ENCODE data around the gene ASXL1. TPM values are rescaled to one million over a fixed set of nuclear protein-coding genes. Genes with fewer than 3 reads are reported as not detected.

ASXL1 gene
- polyA plus RNA-seq, 1 of the 3 experiments (the other 2 are of a cell fraction): 36.6 TPM

GRCh38 chr20:32416206-32416605 is 58.1 kb downstream of the ASXL1 start:
- TF ChIP-seq RAD21 (IDR thresholded peaks at IDR 0.05; ENCODE audit: low read length) (no peak), NRF1 (IDR thresholded peaks at IDR 0.05; ENCODE audit: low read depth, low read length) (no peak)
- peaks cover 96% of the 10 kb centered on the region for H3K79me2 ChIP-seq (ENCODE audit: insufficient read depth)
- no peak overlapping the region for H3K9ac ChIP-seq
- ChIA-PET POLR2A (interaction anchor here (1.1 kb wide), 1 partner anchor 8 kb away, joined by 3 read pairs; no protein-coding TSS in a partner anchor), CTCF (interaction anchor here (1.1 kb wide), 1 partner anchor 17 kb away, joined by 4 read pairs; no protein-coding TSS in a partner anchor)
- H3K4me2 ChIP-seq: no peak overlapping the region
- DNase-seq: no peak
- 80% methylated on average over 2 of the region's 2 CpGs for WGBS (ENCODE audit: low lambda C conversion rate)
- H3K4me1 ChIP-seq (ENCODE audit: control insufficient read depth in 1 of 2, insufficient read depth in 2 of 2, low read depth in 1 of 2, low read length in 1 of 2): no peaks in the 10 kb centered on the region
- no peak overlapping the region for H3K4me3 ChIP-seq (ENCODE audit: low read depth in 2 of 2, low read length in 1 of 2)
- peaks cover 49% of the 10 kb centered on the region for H4K20me1 ChIP-seq (ENCODE audit: insufficient read depth)
- H3K36me3 ChIP-seq (replicated peaks in 1 of 2; ENCODE audit: control insufficient read depth in 1 of 2, insufficient read depth in 2 of 2, low read length in 1 of 2): peaks cover 0 to 27% of the 10 kb centered on the region in 2 experiments
- H3K27me3 ChIP-seq (ENCODE audit: insufficient read depth): no peaks in the 10 kb centered on the region
- no peak overlapping the region for H3K27ac ChIP-seq (ENCODE audit: low read depth in 2 of 2, low read length in 1 of 2)
- H3K9me2 ChIP-seq: no peaks in the 10 kb centered on the region
- H3F3A ChIP-seq (replicated peaks; ENCODE audit: insufficient read depth): peaks cover 9% of the 10 kb centered on the region
- H3K9me3 ChIP-seq: no peaks in the 10 kb centered on the region
- no peak overlapping the region for H2AFZ ChIP-seq (ENCODE audit: low read depth)

DNA sequence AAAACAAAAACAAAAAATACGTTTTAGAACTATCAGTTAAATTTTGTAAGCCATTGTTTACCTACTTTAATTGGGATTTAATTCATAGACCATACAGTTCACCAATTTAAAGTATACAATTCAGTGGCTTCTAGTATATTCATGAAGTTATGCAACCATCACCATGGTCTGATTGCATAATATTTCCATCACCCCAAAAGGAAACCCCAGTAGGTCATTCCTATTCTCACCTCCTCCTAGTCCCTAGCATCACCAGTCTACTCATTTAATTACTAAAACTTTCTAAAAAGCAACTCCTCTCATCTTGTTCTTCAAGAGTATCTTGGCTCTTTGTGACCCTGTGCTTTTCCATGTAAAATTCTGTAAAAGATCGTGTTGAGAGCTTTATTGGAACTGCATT is 60.2 kb downstream of the ASXL1 start:
- POLR2A ChIA-PET: interaction anchor here (0.7 kb wide), 1 partner anchor 10 kb away, joined by 3 read pairs; no protein-coding TSS in a partner anchor
- H3K9me3 ChIP-seq: no peaks in the 10 kb centered on the region
- peaks cover 0 to 16% of the 10 kb centered on the region in 2 experiments for H3K36me3 ChIP-seq (replicated peaks in 1 of 2; ENCODE audit: control insufficient read depth in 1 of 2, insufficient read depth in 2 of 2, low read length in 1 of 2)
- H3K4me2 ChIP-seq: no peak overlapping the region
- H3K4me3 ChIP-seq (ENCODE audit: low read depth in 2 of 2, low read length in 1 of 2): no peak overlapping the region
- CTCF ChIA-PET: no interaction called here
- peaks cover 41% of the 10 kb centered on the region for H4K20me1 ChIP-seq (ENCODE audit: insufficient read depth)
- no peaks in the 10 kb centered on the region for H3K9me2 ChIP-seq
- no peaks in the 10 kb centered on the region for H3K4me1 ChIP-seq (ENCODE audit: control insufficient read depth in 1 of 2, insufficient read depth in 2 of 2, low read depth in 1 of 2, low read length in 1 of 2)
- TF ChIP-seq, protein P1, sequence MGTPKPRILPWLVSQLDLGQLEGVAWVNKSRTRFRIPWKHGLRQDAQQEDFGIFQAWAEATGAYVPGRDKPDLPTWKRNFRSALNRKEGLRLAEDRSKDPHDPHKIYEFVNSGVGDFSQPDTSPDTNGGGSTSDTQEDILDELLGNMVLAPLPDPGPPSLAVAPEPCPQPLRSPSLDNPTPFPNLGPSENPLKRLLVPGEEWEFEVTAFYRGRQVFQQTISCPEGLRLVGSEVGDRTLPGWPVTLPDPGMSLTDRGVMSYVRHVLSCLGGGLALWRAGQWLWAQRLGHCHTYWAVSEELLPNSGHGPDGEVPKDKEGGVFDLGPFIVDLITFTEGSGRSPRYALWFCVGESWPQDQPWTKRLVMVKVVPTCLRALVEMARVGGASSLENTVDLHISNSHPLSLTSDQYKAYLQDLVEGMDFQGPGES (IDR thresholded peaks at IDR 0.05; ENCODE audit: low read depth, low read length): no peak
- TF ChIP-seq MEF2A (IDR thresholded peaks at IDR 0.05; ENCODE audit: borderline replicate concordance, low read depth) (no peak), USF2 (IDR thresholded peaks at IDR 0.05; ENCODE audit: borderline replicate concordance, low read depth, low read length) (no peak), MXI1 (IDR thresholded peaks at IDR 0.05; ENCODE audit: low read depth, low read length) (no peak), GATA2 (CRISPR knock-in tag; IDR thresholded peaks at IDR 0.05) (no peak), ZBTB33 (IDR thresholded peaks at IDR 0.05; ENCODE audit: borderline replicate concordance, low read depth) (no peak), NRF1 (IDR thresholded peaks at IDR 0.05; ENCODE audit: low read depth, low read length) (no peak), TCF12 (IDR thresholded peaks at IDR 0.05) (no peak)
- TF ChIP-seq, protein P2, sequence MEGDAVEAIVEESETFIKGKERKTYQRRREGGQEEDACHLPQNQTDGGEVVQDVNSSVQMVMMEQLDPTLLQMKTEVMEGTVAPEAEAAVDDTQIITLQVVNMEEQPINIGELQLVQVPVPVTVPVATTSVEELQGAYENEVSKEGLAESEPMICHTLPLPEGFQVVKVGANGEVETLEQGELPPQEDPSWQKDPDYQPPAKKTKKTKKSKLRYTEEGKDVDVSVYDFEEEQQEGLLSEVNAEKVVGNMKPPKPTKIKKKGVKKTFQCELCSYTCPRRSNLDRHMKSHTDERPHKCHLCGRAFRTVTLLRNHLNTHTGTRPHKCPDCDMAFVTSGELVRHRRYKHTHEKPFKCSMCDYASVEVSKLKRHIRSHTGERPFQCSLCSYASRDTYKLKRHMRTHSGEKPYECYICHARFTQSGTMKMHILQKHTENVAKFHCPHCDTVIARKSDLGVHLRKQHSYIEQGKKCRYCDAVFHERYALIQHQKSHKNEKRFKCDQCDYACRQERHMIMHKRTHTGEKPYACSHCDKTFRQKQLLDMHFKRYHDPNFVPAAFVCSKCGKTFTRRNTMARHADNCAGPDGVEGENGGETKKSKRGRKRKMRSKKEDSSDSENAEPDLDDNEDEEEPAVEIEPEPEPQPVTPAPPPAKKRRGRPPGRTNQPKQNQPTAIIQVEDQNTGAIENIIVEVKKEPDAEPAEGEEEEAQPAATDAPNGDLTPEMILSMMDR (IDR thresholded peaks at IDR 0.05): no peak
- H3F3A ChIP-seq (replicated peaks; ENCODE audit: insufficient read depth): peaks cover 9% of the 10 kb centered on the region
- no peak overlapping the region for H2AFZ ChIP-seq (ENCODE audit: low read depth)
- no peak for DNase-seq
- no peak overlapping the region for H3K9ac ChIP-seq
- H3K79me2 ChIP-seq (ENCODE audit: insufficient read depth): peaks cover 96% of the 10 kb centered on the region
- no peak overlapping the region for H3K27ac ChIP-seq (ENCODE audit: low read depth in 2 of 2, low read length in 1 of 2)
- H3K27me3 ChIP-seq (ENCODE audit: insufficient read depth): no peaks in the 10 kb centered on the region
- 83% methylated on average over 2 of the region's 2 CpGs for whole genome bisulfite sequencing (ENCODE audit: low lambda C conversion rate)
